ENCODE data around the gene PYGO2. TPM values are rescaled to one million over a fixed set of nuclear protein-coding genes. Genes with fewer than 3 reads are reported as not detected.
A peak's percentile ranks its signal among the peaks of the same experiment; 100 is the strongest.

Gene PYGO2
- total RNA-seq, 4 donors from 2014 or later: 20.2 to 35.3 (median 27.7) TPM

GRCh38 chr1:155009221-155009711 lies 47.7 kb upstream of the PYGO2 start:
- no peak for DNase-seq (ENCODE audit: extremely low spot score)
- Histone ChIP-seq H3K36me3 (peaks cover 0 to 18% (median 11%) of the 10 kb centered on the region in 4 donors), H3K27ac (replicated peaks in 1 of 4) (peak overlapping the region; percentile 68 to 99 (median 86)), H3K27me3 (no peaks in the 10 kb centered on the region), H3K4me3 (peak overlapping the region; percentile 18 to 32 (median 26)), H3K9me3 (no peaks in the 10 kb centered on the region), H3K4me1 (peaks cover 72 to 100% (median 90%) of the 10 kb centered on the region in 4 donors)
- WGBS: 88% methylated on average over 6 of the region's 12 CpGs
- intact Hi-C loops (cut with DNase I): no loop called here
- TF ChIP-seq CTCF (IDR thresholded peaks at IDR 0.05): no peak
- TF ChIP-seq POLR2A (IDR thresholded peaks at IDR 0.05; ENCODE audit: low read depth): no peak
- TF ChIP-seq POLR2AphosphoS5 (IDR thresholded peaks at IDR 0.05): no peak
- TF ChIP-seq EP300 (IDR thresholded peaks at IDR 0.05): no peak

DNA sequence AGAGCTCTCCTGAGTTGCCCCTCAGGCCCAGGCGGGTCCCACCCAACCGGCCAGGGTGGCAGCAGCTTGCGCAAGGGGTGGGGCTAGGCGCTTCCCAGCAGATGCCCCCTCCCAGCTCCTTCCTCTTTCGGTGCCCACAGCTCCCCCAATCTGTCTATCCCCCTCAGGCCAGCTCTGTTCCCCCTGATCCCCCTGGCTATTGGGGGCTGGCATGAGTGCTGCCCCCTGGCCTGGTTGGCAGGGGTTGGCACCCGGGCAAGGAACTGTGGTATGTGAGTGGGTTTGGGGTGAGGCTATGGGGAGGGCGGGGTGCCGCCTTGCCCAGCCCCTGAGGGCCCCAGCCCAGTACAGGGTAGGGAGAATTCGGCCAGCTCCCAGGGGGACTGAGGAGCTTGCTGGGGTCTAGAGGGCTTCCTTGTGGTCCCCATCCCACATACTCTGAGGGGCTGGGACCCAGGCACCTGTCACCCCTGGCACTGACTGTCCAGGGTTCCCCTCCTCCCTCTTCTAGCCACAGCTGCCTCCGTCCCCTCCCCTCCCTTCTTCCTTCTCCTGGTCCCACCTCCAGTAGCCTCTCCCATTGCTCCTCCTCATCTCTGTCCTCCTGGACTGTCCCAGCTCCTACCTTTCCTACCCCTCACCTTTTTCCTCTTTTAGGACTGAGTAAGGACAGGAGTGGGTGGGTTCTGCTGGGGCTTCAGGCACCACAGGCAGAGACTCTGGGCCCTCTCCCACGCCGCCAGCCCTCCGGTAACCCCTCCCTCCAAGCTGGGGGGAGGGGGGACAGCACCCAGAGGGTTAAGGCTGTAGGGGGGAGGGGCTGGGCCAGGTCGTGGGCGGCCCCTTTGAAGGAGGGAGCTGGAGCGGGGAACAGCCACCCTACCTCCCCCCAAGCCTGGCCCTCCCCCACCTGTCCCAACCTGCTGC lies 46.7 kb upstream of the PYGO2 start:
- Histone ChIP-seq H3K4me1 (peaks cover 68 to 98% (median 89%) of the 10 kb centered on the region in 4 donors), H3K4me3 (peak overlapping the region; percentile 18 to 32 (median 26)), H3K36me3 (peaks cover 0 to 14% (median 5%) of the 10 kb centered on the region in 4 donors), H3K27ac (replicated peaks in 1 of 4) (peak overlapping the region; percentile 68 to 99 (median 86)), H3K27me3 (no peaks in the 10 kb centered on the region), H3K9me3 (no peaks in the 10 kb centered on the region)
- TF ChIP-seq EP300 (IDR thresholded peaks at IDR 0.05): no peak
- no peak for TF ChIP-seq POLR2A (IDR thresholded peaks at IDR 0.05; ENCODE audit: low read depth)
- no peak for TF ChIP-seq CTCF (IDR thresholded peaks at IDR 0.05)
- TF ChIP-seq POLR2AphosphoS5 (IDR thresholded peaks at IDR 0.05): no peak
- intact Hi-C loops (cut with DNase I): no loop called here
- WGBS: 73% methylated on average over 13 of the region's 16 CpGs
- DNase-seq (ENCODE audit: extremely low spot score): no peak

DNA sequence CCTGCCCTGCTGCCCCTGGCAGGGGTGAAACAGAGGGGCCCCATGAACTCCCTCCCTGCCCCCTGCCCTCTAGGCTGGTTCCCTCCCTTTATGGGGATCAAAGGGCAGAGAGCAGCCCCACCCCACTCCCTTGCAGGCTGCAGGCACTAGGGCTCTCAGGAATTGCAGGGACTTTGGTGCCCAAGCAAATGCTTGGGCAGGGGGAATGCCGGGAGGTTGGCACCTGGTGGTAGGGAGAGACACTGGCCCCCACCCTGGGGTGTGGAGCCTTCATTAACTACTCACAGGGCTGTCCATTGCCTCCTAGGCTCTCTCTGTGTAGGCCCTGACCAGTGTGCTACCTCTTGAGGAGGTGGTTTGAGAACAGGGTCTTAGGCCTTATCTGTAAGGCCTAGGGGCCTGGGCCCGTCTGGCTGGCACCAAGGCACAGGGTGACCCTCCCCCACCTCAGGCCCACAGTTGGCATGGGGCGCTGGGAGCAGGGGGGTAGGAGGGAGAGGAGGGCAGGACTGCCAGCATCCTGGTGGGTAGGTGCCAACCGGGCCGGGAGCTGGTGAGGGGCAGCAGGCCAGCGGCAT lies 45.8 kb upstream of the PYGO2 start:
- H3K4me1 ChIP-seq: peaks cover 60 to 88% (median 81%) of the 10 kb centered on the region in 4 donors
- TF ChIP-seq EP300 (IDR thresholded peaks at IDR 0.05) (no peak), POLR2AphosphoS5 (IDR thresholded peaks at IDR 0.05) (no peak), CTCF (IDR thresholded peaks at IDR 0.05) (no peak)
- peaks cover 0 to 14% (median 5%) of the 10 kb centered on the region in 4 donors for H3K36me3 ChIP-seq
- no peak for DNase-seq (ENCODE audit: extremely low spot score)
- H3K4me3 ChIP-seq: peak overlapping the region in 2 of 4 donors; percentile 20 to 32
- peak overlapping the region; percentile 68 to 99 (median 86) for H3K27ac ChIP-seq (replicated peaks in 1 of 4)
- H3K9me3 ChIP-seq: no peaks in the 10 kb centered on the region
- intact Hi-C loops (cut with DNase I): no loop called here
- 53% methylated on average over 5 of the region's 6 CpGs for WGBS
- H3K27me3 ChIP-seq: no peaks in the 10 kb centered on the region

DNA sequence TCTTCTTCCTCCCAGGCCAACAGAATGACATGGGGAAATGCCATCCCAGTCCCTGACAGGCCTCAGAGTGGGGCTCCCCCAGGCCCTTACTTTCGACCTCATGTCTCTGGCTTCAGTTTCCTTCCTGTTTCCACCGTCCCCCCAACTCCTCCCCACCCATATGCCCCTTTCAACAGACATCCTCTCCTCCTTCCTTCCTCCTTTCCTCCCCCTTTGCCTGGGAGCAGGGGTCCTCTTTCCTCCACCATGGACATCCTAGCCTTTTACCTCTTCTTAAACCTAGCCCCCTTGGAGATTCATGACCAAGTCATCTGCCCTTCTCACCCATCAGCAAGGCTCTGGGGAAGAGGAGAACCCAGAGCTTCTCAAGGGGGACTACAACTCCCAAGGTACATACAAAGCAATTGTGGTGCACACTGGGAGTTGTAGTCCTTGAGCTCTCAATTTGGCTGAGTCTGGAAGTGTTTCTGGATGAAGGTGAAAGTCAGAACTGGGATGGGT lies 45.1 kb upstream of the PYGO2 start:
- Histone ChIP-seq H3K9me3 (no peaks in the 10 kb centered on the region), H3K27ac (replicated peaks in 1 of 4) (peak overlapping the region; percentile 97 to 99 (median 98)), H3K36me3 (peaks cover 0 to 14% (median 5%) of the 10 kb centered on the region in 4 donors), H3K4me1 (peaks cover 53 to 81% (median 74%) of the 10 kb centered on the region in 4 donors), H3K27me3 (no peaks in the 10 kb centered on the region), H3K4me3 (no peak overlapping the region)
- DNase-seq (ENCODE audit: extremely low spot score): no peak
- WGBS: 71% methylated on average over 2 of the region's 2 CpGs
- no peak for TF ChIP-seq CTCF (IDR thresholded peaks at IDR 0.05)
- no peak for TF ChIP-seq POLR2A (IDR thresholded peaks at IDR 0.05; ENCODE audit: low read depth)
- no peak for TF ChIP-seq EP300 (IDR thresholded peaks at IDR 0.05)
- TF ChIP-seq POLR2AphosphoS5 (IDR thresholded peaks at IDR 0.05): no peak
- intact Hi-C loops (cut with DNase I): no loop called here

Data from esophagus muscularis mucosa (tissue), 4 donors.